Suppressor macrophage treated with lipopolysaccharide for 1 hour (primary cell): ENCODE data around the gene GBF1.

ENCODE experiments used
- DNase-seq, 3 donors: peaks; one replicate each; pipeline ENCODE4 v3.0.0-alpha.2; 2020 to 2022

The GBF1 gene

DNA sequence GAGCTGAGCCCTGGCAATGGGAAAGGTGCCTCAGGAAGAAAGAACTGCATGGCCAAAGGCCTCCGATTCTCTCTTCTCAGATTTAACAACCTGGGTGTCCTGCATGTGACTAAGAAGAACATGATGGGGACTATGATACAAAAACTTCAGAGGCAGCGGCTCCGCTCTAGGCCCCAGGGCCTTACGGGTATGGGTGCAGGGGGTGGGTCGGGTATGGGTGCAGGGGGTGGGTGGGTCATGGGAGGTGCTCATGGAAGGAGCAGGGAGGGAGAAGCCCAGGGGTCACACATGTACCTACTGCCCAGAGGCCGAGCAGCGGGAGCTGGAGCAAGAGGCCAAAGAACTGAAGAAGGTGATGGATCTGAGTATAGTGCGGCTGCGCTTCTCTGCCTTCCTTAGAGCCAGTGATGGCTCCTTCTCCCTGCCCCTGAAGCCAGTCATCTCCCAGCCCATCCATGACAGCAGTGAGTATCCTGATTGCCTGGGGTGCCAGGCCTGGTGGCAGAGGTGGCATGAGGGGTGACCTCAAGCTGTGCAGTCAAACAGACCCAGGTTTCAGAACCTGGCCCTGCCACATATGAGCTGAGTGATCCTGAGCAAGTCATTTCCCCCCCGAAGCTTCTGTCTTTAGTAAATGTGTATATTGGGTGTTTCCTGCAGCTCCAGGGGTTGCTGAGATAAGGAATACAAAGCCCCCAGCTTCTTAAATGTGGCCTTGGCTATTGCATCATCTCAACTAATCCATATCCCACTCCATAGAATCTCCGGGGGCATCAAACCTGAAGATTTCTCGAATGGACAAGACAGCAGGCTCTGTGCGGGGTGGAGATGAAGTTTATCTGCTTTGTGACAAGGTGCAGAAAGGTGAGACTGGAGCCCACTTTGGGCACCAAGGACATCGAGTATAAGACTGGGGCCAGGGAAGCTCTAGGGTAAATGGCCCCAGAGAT is 152.2 kb downstream of the GBF1 start:
- no peak for DNase-seq

DNA sequence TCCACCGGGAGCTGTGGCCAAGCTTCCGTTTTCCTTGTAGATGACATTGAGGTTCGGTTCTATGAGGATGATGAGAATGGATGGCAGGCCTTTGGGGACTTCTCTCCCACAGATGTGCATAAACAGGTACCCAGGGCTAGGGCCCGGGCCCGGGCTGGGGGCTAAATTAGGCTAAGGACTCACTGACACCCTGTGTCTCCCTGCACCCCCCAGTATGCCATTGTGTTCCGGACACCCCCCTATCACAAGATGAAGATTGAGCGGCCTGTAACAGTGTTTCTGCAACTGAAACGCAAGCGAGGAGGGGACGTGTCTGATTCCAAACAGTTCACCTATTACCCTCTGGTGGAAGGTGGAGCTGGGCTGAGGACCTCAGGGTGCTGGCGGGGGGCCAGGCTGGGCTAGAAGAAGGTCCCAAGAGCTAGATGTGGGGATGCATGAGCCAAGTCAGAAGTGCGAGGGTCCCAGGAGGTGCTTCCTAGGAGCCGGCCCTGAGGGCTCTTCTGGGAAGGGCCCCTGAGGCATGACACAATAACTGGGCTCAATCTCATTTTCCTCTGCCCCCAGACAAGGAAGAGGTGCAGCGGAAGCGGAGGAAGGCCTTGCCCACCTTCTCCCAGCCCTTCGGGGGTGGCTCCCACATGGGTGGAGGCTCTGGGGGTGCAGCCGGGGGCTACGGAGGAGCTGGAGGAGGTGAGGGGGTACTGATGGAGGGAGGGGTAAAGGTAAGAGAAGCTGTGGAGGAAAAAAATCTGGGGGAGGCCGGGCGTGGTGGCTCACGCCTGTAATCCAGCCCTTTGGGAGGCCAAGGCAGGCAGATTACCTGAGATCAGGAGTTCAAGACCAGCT is 153.1 kb downstream of the GBF1 start:
- no peak for DNase-seq

DNA sequence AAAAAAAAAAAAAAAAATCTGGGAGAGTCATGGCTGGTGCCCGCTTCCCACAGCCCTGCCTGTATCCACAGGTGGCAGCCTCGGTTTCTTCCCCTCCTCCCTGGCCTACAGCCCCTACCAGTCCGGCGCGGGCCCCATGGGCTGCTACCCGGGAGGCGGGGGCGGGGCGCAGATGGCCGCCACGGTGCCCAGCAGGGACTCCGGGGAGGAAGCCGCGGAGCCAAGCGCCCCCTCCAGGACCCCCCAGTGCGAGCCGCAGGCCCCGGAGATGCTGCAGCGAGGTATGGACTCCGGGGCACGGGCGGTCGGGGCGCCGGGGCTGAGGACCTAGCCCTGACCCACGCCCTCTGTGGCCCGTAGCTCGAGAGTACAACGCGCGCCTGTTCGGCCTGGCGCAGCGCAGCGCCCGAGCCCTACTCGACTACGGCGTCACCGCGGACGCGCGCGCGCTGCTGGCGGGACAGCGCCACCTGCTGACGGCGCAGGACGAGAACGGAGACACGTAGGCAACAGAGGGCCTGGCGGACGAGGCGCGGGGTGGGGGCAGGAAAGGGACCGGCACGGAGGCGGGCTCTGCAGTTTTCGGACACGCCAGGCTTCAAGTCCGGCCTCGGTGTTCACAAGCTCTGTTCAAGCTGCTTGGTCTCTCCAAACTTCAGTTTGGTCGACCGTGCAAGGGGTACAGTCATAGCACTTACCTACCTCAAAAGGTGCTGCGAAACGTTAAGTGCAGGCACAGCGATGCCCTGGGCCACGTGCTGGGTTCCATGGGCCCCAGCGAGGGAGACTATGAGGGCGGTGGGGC is 154.1 kb downstream of the GBF1 start:
- DNase-seq = peak; percentile 91 to 95 (median 95)

DNA sequence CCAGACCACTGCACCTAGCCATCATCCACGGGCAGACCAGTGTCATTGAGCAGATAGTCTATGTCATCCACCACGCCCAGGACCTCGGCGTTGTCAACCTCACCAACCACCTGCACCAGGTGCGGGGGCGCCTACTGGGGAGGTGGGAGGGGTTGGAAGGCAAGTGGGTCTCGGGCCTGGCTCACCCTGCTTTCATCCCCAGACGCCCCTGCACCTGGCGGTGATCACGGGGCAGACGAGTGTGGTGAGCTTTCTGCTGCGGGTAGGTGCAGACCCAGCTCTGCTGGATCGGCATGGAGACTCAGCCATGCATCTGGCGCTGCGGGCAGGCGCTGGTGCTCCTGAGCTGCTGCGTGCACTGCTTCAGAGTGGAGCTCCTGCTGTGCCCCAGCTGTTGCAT is 154.7 kb downstream of the GBF1 start:
- DNase-seq = no peak

DNA sequence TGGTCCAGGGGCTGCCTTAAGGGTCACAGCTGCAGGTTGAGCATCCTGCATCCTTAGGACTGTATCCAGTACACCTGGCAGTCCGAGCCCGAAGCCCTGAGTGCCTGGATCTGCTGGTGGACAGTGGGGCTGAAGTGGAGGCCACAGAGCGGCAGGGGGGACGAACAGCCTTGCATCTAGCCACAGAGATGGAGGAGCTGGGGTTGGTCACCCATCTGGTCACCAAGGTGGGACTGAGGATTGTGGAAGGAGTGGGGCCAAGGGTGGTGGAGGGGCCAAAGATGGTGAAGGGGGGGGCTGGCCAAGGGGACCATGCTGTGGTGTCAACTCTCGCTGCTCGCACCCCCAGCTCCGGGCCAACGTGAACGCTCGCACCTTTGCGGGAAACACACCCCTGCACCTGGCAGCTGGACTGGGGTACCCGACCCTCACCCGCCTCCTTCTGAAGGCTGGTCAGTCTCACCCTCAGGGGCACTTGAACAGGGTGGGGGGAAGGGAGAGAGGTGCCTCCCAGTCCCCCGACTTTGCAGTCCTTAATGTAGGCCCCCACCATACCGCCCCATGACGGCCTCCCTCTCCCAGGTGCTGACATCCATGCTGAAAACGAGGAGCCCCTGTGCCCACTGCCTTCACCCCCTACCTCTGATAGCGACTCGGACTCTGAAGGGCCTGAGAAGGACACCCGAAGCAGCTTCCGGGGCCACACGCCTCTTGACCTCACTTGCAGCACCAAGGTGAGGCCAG is 155.4 kb downstream of the GBF1 start:
- DNase-seq = no peak

GRCh38 chr10:102401342-102401654 is 156.0 kb downstream of the GBF1 start:
- DNase-seq = no peak

DNA sequence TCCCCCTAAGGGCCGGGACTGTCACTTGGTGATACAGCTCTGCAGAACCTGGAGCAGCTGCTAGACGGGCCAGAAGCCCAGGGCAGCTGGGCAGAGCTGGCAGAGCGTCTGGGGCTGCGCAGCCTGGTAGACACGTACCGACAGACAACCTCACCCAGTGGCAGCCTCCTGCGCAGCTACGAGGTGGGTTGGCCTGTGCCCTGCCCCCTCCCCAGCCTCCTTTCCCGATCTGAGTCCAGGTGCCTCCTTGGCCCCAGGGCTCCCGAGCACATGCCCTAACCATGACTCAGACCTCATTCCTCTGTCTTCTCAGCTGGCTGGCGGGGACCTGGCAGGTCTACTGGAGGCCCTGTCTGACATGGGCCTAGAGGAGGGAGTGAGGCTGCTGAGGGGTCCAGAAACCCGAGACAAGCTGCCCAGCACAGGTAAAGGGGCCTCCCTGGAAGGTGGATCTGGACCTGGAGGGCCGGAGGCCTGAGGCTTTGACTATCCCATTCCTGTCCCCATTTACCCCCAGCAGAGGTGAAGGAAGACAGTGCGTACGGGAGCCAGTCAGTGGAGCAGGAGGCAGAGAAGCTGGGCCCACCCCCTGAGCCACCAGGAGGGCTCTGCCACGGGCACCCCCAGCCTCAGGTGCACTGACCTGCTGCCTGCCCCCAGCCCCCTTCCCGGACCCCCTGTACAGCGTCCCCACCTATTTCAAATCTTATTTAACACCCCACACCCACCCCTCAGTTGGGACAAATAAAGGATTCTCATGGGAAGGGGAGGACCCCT is 156.6 kb downstream of the GBF1 start:
- DNase-seq = no peak

GRCh38 chr10:102402512-102402896 is 157.2 kb downstream of the GBF1 start:
- no peak for DNase-seq

- DNase-seq = no peak
These were observed 157.8 kb downstream of the GBF1 start for GRCh38 chr10:102403115-102403514.

DNA sequence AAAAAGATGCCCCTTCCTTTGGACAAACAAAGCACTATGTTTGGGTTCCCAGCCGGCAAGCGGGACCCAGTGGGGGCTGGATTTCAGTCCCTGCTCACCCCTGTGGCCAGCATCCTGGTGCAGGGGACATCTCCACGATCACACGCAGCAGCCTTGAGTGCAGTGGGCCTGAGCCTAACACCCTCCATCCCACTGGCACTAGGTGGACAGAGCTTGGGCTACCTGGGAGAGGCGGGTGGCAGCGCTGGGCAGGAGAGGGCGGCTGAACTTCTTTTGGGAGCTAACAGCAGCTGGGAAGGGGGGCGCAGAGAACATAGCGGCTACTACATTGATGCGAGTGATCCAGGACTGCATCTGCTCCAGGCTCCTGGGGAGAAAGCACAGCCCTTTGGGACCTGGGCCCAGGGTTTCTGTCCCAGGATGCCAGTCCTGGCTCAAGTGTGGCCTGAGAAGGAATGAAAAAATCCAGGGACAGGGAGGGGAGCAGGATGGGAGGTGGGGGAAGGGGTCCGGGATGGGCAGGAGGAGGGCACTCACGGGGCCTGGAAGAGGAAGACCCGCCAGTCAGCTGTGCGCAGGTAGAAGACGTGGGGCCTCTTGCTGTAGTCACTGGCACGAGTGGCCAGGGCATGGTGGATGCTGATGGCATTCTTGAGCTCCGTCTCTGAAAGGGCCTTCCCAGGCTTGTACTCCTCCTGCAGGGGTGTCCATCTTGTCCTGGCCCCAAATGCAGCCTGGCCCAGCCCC is 159.2 kb downstream of the GBF1 start:
- DNase-seq = no peak

DNA sequence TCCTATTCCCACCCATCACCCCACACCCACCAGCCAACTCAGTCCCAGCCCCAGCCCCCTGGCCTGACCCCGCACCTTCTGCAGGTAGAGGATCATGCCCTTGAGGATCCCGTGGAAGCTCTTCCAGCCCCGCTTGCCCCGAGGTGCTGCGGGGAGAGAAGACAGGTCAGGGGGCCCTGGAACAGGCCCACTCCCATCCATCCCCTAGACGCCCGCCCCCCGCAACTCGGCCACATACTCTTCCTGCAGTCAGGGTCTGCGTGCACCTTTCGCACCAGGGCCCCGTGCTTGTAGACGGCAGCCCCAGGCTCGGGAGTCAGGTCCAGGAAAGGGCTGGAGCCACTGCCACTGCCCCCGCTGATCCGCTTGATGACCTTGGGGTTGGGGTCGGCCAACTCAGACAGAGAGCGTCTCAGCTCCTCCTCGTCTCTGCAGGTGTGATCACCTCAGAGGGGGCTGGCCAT is 159.8 kb downstream of the GBF1 start:
- DNase-seq = no peak

DNA sequence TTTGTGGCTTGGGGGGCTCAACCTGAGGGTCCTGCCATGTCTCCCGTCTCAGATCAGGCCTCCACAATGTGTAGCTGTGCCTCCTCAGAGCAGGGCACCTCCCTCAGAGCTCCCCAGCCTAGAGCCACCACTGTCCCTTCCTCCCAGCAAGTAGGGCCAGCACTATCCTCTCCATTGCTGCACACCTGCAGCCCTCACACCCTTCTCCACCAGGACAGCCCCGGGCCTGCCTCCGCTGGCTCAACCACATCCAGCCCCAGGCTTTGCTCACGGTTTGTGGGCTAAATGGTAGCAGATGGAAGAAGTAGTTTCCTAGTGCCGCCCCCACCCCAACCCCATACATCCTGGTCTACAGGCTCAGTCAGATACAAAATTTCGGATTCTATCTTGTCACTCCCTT is 160.3 kb downstream of the GBF1 start:
- no peak for DNase-seq

- DNase-seq = peak in 1 of 3 donors; percentile 52
These were observed 161.5 kb downstream of the GBF1 start for GRCh38 chr10:102406815-102407214.

- peak; percentile 64 to 79 (median 67) for DNase-seq
These were observed 162.2 kb downstream of the GBF1 start for GRCh38 chr10:102407425-102408130.

DNA sequence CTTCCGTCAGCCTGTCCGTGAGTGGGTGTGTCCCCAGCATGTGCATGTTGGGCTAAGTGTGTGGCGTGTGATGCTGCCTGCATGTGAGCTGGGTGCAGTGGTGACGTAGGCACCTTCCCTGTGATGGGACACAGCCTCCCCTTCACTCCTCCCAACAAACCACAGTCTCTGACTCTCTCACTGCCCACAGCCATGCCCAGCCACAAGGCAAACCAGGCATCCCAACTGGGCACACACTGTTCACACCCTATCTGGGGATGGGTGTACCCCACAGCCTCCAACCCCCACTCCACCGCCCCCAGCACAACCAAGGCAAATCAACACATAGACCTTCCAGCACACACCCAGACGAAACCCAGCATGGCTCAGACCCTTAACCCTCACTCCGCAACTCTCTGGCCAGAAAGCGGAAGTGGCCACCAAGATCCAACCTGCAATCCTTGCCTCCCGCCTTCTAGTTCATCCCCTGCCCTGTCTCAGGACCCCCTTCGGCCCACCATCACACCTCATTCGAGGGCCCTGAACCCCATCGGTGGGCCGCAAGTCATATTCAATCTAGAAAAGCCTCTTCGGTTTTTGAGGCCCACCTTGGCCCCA is 162.9 kb downstream of the GBF1 start:
- peak in 2 of 3 donors; percentile 49 to 63 for DNase-seq

GRCh38 chr10:102408728-102409603 is 163.6 kb downstream of the GBF1 start:
- peak; percentile 72 to 92 (median 80) for DNase-seq

DNA sequence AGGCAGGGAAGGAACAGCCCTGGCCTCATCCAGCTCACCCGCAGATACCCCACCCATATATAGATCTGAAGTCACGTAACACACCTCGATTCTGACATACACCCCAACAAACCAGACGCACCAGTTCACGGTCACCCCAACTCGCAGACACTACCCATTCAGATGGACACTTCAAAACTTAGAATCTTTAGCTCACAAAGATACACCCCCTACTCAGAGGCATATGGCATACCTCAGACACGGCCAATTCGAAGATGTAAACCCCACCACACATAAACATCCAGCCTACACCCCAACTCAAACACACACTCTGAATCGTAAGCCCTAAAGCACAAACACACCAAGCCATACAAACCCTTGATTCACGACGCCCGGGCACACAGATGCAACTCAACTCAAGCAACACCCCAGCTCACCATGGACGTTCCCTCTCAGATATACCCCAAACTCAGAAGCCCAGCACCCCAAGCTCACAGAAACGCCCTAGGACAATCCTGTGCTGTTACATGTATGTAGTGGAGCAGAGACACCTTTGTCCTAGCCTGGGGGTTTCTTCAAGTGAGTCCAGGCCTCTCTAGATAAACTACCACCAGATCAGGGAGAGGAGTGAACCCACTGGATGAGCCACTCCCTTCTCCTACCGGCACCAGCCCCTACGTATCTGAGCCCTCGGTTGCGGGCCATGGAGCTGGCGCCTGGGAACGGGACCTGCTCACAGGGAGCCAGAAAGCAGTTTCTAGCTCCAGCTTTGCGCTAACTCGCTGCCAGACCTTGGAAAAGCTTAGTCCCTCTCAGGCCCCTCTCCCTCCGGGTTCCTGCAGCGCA is 164.5 kb downstream of the GBF1 start:
- no peak for DNase-seq
